Heart left ventricle (tissue), 13 donors: ENCODE data around the gene TEX29.

Source experiments
- POLR2A ChIP-seq, 2 donors: fragments of 450-650 bp; IDR thresholded peaks; one replicate each; pipeline ENCODE4 v1.6.1; 2017; ENCODE audit warnings: antibody characterized with exemption in 2 of 2, mild to moderate bottlenecking in 2 of 2, moderate library complexity in 2 of 2
- TF ChIP-seq, protein P1 (sequence below), 12 donors: fragments of 200-600 bp; sonication (generic) in 4 of 12; IDR thresholded peaks; one replicate each; pipeline versions ENCODE4 v1.5.0 to v1.8.0; 2018 to 2022; ENCODE audit warnings: antibody characterized with exemption in 12 of 12, mild to moderate bottlenecking in 5 of 12
- donor health status: ischemic (EF 13 %, LVEDD 7.1; RV severe dilation, severe dysfunction).
- donor health status: DM: no; HTN: yes; CAD: no.
- donor health status: DM: no; HTN: no; CAD: no.
- donor health status: ischemic (EF 25% LVEDD 6.9; RV normal size, moderate dysfunction).
- donor health status: ischemic (EF 25% LVEDD 5.7; RV mildly dilated, moderate dysfunction).
- donor health status: ischemic (EF 35%, LVEDD 5.7; RV mildly dilated, moderate dysfunction).
- donor health status: nonischemic (EF 11% LVEDD 7.7; RV severe dilation, severe dysfunction).
- donor health status: DM: yes; HTN: yes; CAD: no.
- donor health status: PGD.
- donor health status: ischemic (EF 29% LVEDD 5.4; RV normal size, mild dysfunction).
- donor health status: nonischemic (EF 23%, LVEDD 6.1; RV moderate dilation, normal function).

DNA sequence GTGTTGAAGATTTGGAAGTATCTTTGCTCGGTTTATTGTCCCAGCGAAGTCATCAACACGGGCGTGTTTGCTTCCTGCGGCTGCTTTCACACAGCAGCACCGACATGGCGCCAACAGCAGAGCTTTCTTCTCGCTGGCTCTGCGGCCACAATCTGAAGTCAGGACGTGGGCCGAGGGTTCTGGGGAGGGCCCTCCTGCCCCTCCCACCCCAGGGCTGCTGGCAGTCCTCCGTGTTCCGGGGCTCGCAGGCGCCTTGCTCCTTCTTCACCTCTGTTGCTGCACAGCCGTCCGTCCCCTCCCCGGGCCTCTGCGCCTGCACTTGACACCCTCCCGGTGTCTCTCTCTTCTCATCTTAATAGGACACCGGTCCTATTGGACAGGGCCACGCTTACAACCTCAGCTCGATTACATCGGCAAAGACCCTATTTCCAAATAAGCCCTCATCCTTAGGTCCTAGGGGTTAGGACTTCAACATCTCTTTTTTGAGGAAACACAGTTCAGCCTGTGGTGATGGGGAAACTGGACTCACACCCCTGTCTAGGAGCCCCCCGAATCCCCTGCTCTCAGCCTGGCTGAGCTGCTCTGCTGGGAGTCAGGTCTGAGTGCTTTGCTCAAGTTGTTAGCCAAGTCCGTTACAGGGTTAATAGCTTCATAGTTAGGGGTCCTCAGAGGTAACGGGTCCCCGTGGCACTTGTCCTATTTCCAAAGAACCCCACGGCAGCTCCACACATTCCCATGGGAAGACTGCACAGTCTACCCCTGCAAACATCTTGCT lies 2.7 kb upstream of the TEX29 start:
- TF ChIP-seq, protein P1, sequence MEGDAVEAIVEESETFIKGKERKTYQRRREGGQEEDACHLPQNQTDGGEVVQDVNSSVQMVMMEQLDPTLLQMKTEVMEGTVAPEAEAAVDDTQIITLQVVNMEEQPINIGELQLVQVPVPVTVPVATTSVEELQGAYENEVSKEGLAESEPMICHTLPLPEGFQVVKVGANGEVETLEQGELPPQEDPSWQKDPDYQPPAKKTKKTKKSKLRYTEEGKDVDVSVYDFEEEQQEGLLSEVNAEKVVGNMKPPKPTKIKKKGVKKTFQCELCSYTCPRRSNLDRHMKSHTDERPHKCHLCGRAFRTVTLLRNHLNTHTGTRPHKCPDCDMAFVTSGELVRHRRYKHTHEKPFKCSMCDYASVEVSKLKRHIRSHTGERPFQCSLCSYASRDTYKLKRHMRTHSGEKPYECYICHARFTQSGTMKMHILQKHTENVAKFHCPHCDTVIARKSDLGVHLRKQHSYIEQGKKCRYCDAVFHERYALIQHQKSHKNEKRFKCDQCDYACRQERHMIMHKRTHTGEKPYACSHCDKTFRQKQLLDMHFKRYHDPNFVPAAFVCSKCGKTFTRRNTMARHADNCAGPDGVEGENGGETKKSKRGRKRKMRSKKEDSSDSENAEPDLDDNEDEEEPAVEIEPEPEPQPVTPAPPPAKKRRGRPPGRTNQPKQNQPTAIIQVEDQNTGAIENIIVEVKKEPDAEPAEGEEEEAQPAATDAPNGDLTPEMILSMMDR (IDR thresholded peaks at IDR 0.05) = no peak
- TF ChIP-seq POLR2A (IDR thresholded peaks at IDR 0.05) = no peak
